AG04450 (cell line): Measurements from ENCODE around the gene DMRTB1. TPM values are rescaled to one million over a fixed set of nuclear protein-coding genes. Genes with fewer than 3 reads are reported as not detected.

Source experiments
- CTCF ChIA-PET: fragments of 300-600, 350-600 bp; formaldehyde crosslinking; extraction: SDS; loops from one replicate; lab custom pipeline; 2022; ENCODE audit warnings: antibody characterized with exemption, inconsistent platforms; lab: Charles Lee
- POLR2A ChIA-PET: fragments of 350-600 bp; formaldehyde crosslinking; extraction: SDS; loops from one replicate; lab custom pipeline; 2021; ENCODE audit warnings: antibody characterized with exemption, inconsistent platforms; lab: Yijun Ruan, JAX
- DNase-seq: peaks from one replicate; pipeline ENCODE4 v3.0.0-alpha.2; 2011; ENCODE audit warnings: low read depth, low spot score
- H3K27ac ChIP-seq: one replicate; pipeline ENCODE4 v1.5.1; 2012; ENCODE audit warnings: low read depth, low read length, control low read depth
- H3K27me3 ChIP-seq: one replicate; pipeline ENCODE4 v1.6.0; 2012; ENCODE audit warnings: low read length; ENCODE audit not compliant: control insufficient read depth, insufficient read depth
- H3K4me3 ChIP-seq: 2 replicates; pipeline ENCODE4 v1.5.1; 2011; ENCODE audit warnings: mild to moderate bottlenecking, low read depth, low read length, control low read depth
- H3K9me3 ChIP-seq: 2 replicates; pipeline ENCODE4 v1.5.1; 2012; ENCODE audit warnings: low read length; ENCODE audit not compliant: control insufficient read depth, insufficient read depth
- polyA plus RNA-seq: library from polyadenylated mRNA; depleted of rRNA; stranded (reverse); fragments of >200 nt; gene quantifications from 2 replicates; pipeline ENCODE4 v1.2.3, GENCODE V29; 2011
- TF ChIP-seq, protein P1 (sequence below): IDR thresholded peaks from 2 replicates; pipeline ENCODE4 v1.5.1; 2011; ENCODE audit warnings: low read depth, low read length, control low read depth, inconsistent platforms

The DMRTB1 gene
- polyA plus RNA-seq, 1 experiment, result not detected

- ChIA-PET CTCF (interaction anchor here (1.9 kb wide), 1 partner anchor 336 kb away, joined by 8 read pairs; no protein-coding TSS in a partner anchor), POLR2A (no interaction called here)
These were observed 31.2 kb downstream of the DMRTB1 start for GRCh38 chr1:53490351-53490750.

DNA sequence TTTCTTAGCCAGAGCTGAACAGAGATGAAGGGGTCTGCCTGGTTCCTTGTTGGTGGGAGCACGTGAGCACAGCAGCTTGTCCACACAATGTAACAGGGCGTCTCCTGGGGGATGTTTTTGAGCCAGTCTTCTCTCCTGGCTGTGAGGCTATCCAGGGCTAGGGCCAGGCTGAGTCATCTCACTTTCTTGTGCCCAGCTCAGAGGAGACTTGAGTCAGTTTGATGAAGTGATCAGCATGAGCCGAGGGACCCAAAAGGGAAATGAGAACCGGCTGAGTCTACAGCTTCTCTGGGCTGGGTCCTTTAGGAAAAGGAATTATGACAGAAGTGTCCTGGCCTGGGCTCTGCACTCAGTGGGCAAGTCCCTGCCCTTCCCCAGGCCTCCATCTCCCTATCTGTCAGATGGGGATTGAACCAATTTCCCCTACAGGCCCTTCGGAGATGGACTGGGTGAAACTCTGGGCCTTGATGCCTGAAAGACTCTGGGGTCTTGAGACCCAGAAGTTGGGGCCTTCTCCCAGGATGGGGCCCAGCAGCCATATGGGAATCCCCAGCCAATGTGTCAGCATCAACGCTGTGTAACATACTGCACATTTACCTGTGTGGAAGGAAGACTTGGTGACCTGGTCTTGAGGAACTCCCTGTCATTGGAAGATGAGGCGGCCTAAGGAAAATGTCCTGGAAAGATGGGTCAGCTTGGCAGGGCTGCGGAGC, 36.6 kb downstream of the DMRTB1 start:
- POLR2A ChIA-PET, result no interaction called here
- Histone ChIP-seq H3K4me3 (no peak overlapping the region), H3K27me3 (peaks cover 15% of the 10 kb centered on the region), H3K9me3 (no peaks in the 10 kb centered on the region), H3K27ac (no peak overlapping the region)
- CTCF ChIA-PET, result interaction anchor here (1.3 kb wide), 1 partner anchor 11 kb away, joined by 7 read pairs; no protein-coding TSS in a partner anchor
- TF ChIP-seq, protein P1, sequence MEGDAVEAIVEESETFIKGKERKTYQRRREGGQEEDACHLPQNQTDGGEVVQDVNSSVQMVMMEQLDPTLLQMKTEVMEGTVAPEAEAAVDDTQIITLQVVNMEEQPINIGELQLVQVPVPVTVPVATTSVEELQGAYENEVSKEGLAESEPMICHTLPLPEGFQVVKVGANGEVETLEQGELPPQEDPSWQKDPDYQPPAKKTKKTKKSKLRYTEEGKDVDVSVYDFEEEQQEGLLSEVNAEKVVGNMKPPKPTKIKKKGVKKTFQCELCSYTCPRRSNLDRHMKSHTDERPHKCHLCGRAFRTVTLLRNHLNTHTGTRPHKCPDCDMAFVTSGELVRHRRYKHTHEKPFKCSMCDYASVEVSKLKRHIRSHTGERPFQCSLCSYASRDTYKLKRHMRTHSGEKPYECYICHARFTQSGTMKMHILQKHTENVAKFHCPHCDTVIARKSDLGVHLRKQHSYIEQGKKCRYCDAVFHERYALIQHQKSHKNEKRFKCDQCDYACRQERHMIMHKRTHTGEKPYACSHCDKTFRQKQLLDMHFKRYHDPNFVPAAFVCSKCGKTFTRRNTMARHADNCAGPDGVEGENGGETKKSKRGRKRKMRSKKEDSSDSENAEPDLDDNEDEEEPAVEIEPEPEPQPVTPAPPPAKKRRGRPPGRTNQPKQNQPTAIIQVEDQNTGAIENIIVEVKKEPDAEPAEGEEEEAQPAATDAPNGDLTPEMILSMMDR, result no peak
- no peak for DNase-seq

More at GRCh38 chr1:53490351-53490750, 31.2 kb downstream of the DMRTB1 start:
- DNase-seq, result no peak
- peaks cover 4% of the 10 kb centered on the region for H3K9me3 ChIP-seq
- TF ChIP-seq, protein P1, result no peak
- no peak overlapping the region for H3K4me3 ChIP-seq
- H3K27me3 ChIP-seq, result peaks cover 34% of the 10 kb centered on the region
- H3K27ac ChIP-seq, result no peak overlapping the region

GRCh38 chr1:53498555-53499131, 39.4 kb downstream of the DMRTB1 start:
- Histone ChIP-seq H3K9me3 (no peaks in the 10 kb centered on the region; the same call in 1 of the 2 replicates), H3K4me3 (no peak overlapping the region), H3K27ac (no peak overlapping the region), H3K27me3 (peaks cover 12% of the 10 kb centered on the region)
- TF ChIP-seq, protein P1, result no peak
- no peak for DNase-seq
- ChIA-PET CTCF (interaction anchor here (0.7 to 1.4 kb wide), 2 partner anchors 9 to 221 kb away, joined by 5 to 6 read pairs; no protein-coding TSS in a partner anchor), POLR2A (no interaction called here)

GRCh38 chr1:53499257-53500203, 40.3 kb downstream of the DMRTB1 start:
- no peak overlapping the region for H3K27ac ChIP-seq
- CTCF ChIA-PET, result interaction anchor here (1.4 kb wide), 1 partner anchor 222 kb away, joined by 6 read pairs; no protein-coding TSS in a partner anchor
- peaks cover 12% of the 10 kb centered on the region for H3K27me3 ChIP-seq
- no peak for DNase-seq
- TF ChIP-seq, protein P1, result no peak
- H3K9me3 ChIP-seq, result no peaks in the 10 kb centered on the region; the same call in 1 of the 2 replicates
- no peak overlapping the region for H3K4me3 ChIP-seq
- POLR2A ChIA-PET, result no interaction called here
